IPS-15b (cell line): ENCODE data around the gene LDLRAD4.

ENCODE experiments used
- H3K27me3 ChIP-seq: one replicate; pipeline ENCODE4 v1.6.1; 2013; ENCODE audit warnings: low read length; ENCODE audit not compliant: control insufficient read depth, insufficient read depth
- H3K36me3 ChIP-seq: one replicate; pipeline ENCODE4 v1.6.1; 2013; ENCODE audit warnings: low read length; ENCODE audit not compliant: control insufficient read depth, insufficient read depth
- H3K4me1 ChIP-seq: one replicate; pipeline ENCODE4 v1.6.1; 2013; ENCODE audit warnings: mild to moderate bottlenecking, low read length; ENCODE audit not compliant: control insufficient read depth, insufficient read depth
- H3K4me3 ChIP-seq: one replicate; pipeline ENCODE4 v1.5.1; 2013; ENCODE audit warnings: low read depth, low read length
- H3K9ac ChIP-seq: one replicate; pipeline ENCODE4 v1.6.1; 2013; ENCODE audit warnings: low read depth, mild to moderate bottlenecking, low read length
- H3K9me3 ChIP-seq: one replicate; pipeline ENCODE4 v1.6.1; 2013; ENCODE audit warnings: mild to moderate bottlenecking, low read length; ENCODE audit not compliant: control insufficient read depth, insufficient read depth

Gene LDLRAD4

DNA sequence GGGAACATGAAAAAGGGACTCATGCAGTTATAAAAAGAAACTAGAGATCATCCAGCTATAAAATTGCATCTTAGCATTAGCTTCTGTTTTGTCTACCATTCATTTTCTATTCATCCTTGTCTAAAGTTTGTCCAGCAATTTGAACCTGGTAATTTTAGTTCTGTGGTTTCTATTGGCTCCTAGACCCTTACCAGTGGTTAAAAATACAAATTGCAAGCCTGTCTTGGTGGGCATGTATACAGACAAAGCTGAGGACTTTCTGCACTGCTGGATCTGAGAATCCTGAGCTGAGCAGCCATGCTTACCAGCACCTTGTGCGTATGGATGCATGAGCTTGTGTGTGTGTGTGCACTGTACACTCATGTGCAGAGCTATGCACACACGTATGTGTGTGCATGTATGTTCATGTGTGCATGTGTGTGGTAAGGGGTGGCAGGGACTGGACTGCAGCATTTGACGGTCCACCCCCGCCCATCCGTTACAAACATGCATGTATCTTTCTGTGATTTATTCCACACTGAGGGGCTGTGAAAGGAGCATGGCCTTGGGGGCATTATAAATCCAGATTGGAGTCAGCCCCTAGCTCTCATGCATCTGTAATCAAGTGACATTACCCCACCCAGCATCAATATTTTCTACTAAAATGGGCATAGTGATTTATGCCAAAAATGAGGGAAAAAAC is 363.1 kb downstream of the LDLRAD4 start:
- Histone ChIP-seq H3K36me3 (no peaks in the 10 kb centered on the region), H3K27me3 (no peaks in the 10 kb centered on the region), H3K9me3 (no peaks in the 10 kb centered on the region), H3K4me1 (no peaks in the 10 kb centered on the region), H3K4me3 (no peak overlapping the region), H3K9ac (no peak overlapping the region)

DNA sequence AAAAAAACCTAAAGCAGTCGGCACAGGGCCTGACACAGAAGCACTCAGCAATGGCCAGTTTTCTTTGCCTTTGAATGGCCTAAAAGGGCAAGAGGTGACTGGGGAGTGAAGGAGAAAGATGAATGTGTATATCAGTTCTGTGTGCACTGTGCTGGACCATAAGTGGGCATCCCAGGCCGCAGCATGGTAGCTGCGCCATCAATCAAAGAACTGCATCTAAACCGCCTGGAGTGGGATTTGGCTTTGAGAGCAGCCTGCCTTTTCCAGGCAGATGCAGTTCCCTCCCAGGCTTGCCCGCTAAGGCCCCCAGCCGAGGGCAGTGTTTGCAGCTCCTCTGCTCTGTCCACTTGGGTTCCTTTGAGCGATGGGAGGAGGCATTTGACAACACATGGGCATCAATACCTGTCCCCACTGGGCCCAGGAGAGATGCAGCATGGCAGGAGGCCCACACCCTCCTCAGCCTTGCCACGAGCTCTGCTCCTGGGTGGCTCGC is 363.7 kb downstream of the LDLRAD4 start:
- Histone ChIP-seq H3K9ac (no peak overlapping the region), H3K36me3 (no peaks in the 10 kb centered on the region), H3K9me3 (no peaks in the 10 kb centered on the region), H3K27me3 (no peaks in the 10 kb centered on the region), H3K4me1 (no peaks in the 10 kb centered on the region), H3K4me3 (no peak overlapping the region)

DNA sequence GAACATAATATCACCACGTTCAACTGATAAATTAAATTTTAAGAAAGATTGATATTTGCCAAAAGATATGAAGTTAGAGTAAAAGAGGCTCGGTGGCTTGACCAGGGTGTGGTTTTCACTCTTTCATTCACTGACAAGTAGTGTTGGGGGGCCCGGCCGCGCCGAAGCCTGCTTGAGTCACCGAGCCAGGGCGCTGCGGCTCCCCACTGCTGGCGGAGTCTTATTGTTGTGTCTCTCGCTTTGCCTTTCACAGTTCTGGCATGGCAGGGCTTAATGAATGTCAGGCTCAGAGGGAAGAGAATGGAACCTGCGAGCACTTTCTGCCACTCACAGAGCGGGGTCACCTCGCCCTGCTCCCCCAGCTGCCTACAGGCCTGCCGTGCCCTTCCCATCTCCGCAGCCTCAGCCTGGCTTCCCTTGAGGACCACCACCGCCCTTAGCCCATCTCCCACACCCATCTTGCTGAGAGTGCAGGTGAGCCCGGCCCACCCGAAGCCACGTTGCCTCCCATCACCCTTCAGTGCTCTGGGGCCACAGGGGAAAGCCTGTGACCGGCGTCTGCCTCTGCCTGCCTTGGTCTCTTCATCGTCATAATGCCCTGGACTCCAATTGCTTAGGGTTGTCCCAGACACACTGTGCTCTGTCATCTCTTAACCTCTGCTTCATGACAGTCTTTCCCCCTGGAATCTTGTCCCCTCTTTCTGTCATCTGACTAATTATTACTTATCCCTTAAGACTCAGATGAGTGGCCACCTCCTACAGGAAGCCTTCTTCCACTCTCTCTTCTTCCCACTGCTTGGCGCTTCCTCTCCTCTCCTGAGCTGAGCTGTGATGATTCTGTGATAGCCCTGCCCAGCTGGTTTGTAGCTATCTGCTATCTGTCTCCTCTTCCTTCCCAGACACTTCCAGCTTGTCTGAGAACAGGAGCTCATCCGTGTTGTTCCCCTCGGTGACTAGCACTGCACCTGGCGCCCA is 365.3 kb downstream of the LDLRAD4 start:
- no peaks in the 10 kb centered on the region for H3K9me3 ChIP-seq
- no peaks in the 10 kb centered on the region for H3K36me3 ChIP-seq
- no peaks in the 10 kb centered on the region for H3K27me3 ChIP-seq
- H3K4me1 ChIP-seq, result no peaks in the 10 kb centered on the region
- no peak overlapping the region for H3K4me3 ChIP-seq
- H3K9ac ChIP-seq, result no peak overlapping the region

DNA sequence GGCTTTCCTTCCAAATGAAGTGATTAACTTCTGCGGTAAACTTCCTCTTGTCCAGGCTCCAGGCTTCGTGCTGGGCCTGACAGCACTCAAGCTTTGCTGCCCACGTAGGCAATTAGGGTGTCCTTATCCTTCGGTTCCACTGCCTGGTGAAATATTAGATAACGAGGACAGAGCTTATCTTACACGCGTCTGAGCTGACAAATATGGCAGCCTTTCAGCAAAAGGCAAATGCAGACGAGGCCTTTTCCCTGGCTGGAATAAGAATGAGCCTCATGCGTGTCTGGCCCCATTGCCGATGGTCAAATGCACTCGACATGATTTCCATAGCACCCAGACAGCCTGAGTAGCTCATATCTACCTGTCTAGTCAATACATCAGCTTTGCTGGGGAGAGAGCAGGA is 366.3 kb downstream of the LDLRAD4 start:
- Histone ChIP-seq H3K36me3 (no peaks in the 10 kb centered on the region), H3K9me3 (no peaks in the 10 kb centered on the region), H3K4me3 (no peak overlapping the region), H3K9ac (no peak overlapping the region), H3K4me1 (no peaks in the 10 kb centered on the region), H3K27me3 (no peaks in the 10 kb centered on the region)

DNA sequence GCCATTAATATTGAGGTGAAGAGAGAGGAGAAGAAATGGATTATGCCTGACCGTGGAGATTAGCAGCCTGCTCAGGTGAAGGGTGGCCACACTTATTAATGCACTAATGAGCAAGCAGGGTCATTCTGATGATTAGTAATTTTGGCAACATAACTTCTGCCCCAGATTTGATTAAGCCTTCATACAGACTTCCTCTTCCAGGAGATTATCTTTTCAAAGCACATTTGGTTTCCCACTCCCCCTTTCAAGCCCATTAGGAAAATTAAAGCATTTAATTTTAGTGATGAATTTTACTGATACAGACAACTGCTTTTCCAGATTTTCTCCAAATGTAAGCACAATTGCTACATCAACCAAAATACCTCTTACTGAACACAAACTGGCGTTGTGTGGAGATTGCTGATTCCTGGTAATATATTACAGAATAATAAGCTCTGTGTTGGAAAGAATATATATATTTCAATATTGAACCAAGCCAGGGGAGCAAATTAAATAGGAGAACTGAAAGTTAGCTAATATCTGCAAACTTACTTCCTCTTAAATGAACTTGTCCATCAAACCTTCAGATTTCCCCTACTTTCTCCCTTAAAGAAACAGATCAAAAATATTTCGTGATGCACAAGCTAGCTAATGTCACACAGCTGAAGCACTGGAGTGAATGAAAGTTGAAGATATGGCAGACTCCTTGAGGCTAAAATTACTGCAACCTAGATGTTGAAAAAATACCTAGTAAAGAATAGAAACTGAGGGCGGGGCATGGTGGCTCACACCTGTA is 367.0 kb downstream of the LDLRAD4 start:
- H3K36me3 ChIP-seq, result no peaks in the 10 kb centered on the region
- no peaks in the 10 kb centered on the region for H3K9me3 ChIP-seq
- no peaks in the 10 kb centered on the region for H3K4me1 ChIP-seq
- no peaks in the 10 kb centered on the region for H3K27me3 ChIP-seq
- no peak overlapping the region for H3K9ac ChIP-seq
- no peak overlapping the region for H3K4me3 ChIP-seq

DNA sequence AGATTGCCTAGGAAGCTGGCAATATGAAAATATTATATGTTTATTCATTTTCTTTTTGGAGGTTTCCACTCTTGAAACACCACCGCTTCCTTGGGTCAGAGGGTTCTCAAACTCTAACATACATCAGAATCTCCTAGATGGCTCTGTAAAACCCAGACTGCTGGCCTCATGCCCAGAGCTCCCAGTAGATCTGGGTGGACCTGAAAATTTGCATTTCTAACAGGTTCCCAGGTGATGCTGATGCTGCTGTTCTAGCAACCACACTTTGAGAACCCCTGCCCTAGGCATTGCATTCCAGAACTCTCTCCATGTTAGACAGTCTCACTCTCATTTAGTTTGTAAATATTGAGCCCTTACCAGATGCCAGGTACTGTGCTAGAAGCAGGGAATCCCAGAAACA is 368.4 kb downstream of the LDLRAD4 start:
- H3K4me1 ChIP-seq, result no peaks in the 10 kb centered on the region
- H3K9me3 ChIP-seq, result no peaks in the 10 kb centered on the region
- H3K9ac ChIP-seq, result no peak overlapping the region
- no peaks in the 10 kb centered on the region for H3K36me3 ChIP-seq
- no peak overlapping the region for H3K4me3 ChIP-seq
- no peaks in the 10 kb centered on the region for H3K27me3 ChIP-seq

DNA sequence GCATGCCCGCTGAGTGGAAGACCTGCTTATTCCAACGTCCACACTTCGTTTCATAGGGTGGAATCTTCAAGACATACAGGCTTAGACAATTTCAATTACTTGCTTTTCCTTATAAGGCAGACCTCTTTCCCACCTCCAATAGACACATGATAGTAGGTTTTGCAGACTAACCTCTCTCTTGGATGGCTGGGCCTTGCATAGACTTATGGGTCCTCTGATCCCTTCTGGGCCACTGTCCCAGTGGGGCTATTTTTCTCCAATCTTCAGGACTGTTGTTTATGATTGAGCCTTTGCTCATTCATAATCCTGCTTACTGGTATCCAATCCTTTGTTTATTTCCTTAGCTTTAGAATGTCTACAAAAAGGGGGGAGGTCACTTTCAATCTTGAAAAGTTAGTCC is 368.9 kb downstream of the LDLRAD4 start:
- Histone ChIP-seq H3K9ac (no peak overlapping the region), H3K36me3 (no peaks in the 10 kb centered on the region), H3K27me3 (no peaks in the 10 kb centered on the region), H3K9me3 (no peaks in the 10 kb centered on the region), H3K4me3 (no peak overlapping the region), H3K4me1 (no peaks in the 10 kb centered on the region)

DNA sequence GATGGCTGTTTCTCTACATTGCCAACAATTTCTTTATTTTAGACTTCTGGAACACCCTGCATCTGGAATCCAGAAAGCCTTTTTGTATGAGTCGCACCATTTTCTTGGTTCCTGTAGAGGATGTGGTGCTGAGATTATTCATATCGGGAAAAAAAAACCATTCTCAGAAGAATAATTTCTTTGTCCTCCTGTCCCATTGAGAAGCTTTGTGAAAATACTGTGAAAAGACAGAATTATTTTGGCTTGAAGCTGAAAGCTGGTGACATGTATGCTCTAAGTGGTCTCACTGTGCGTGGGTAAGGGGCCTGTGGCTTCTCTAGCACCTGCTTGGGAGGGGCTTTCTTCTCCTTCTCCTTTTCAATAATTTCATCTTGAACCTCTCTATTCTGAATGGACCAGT is 369.4 kb downstream of the LDLRAD4 start:
- no peaks in the 10 kb centered on the region for H3K36me3 ChIP-seq
- H3K4me1 ChIP-seq, result no peaks in the 10 kb centered on the region
- no peaks in the 10 kb centered on the region for H3K27me3 ChIP-seq
- H3K9me3 ChIP-seq, result no peaks in the 10 kb centered on the region
- no peak overlapping the region for H3K4me3 ChIP-seq
- no peak overlapping the region for H3K9ac ChIP-seq

DNA sequence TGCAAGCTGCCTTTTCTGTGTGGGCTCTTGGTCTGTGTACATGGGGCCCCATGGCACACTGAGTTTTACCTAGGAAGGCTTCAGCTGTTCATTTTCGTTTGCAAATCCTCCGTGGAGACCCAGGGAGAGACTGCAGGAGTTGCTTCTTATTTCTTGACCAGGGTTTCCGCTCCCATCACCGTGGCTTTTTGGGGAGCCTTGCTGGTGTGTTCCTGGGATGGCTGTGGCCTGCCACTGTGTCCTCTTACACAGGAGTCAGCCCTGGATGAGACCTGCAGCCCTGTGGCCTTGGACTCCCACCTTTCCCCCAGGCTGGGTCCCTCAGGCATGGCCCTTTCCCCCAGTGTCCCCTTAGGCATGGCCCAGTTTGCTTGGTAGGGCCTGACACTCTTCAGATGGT is 370.8 kb downstream of the LDLRAD4 start:
- Histone ChIP-seq H3K27me3 (no peaks in the 10 kb centered on the region), H3K4me3 (no peak overlapping the region), H3K36me3 (no peaks in the 10 kb centered on the region), H3K9me3 (no peaks in the 10 kb centered on the region), H3K9ac (no peak overlapping the region), H3K4me1 (no peaks in the 10 kb centered on the region)

DNA sequence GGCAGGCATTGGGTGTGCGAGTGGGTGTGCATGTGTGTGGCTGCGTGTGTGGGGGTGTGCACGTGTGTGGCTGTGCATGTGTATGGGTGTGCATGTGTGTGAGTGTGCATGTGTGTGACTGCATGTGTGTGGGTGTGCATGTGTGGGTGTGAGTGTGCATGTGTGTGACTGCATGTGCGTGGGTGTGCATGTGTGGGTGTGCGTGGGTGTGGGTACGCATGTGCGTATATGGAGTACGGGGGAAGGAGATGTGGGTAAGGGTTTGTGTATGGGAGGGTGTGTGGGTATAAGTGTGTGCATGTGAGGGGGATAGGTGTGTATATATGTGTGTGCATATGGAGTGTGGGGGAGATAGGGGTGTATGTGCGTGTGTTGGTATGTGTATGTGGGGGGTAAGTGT is 371.4 kb downstream of the LDLRAD4 start:
- Histone ChIP-seq H3K27me3 (no peaks in the 10 kb centered on the region), H3K9ac (no peak overlapping the region), H3K9me3 (no peaks in the 10 kb centered on the region), H3K36me3 (no peaks in the 10 kb centered on the region), H3K4me3 (no peak overlapping the region), H3K4me1 (no peaks in the 10 kb centered on the region)

DNA sequence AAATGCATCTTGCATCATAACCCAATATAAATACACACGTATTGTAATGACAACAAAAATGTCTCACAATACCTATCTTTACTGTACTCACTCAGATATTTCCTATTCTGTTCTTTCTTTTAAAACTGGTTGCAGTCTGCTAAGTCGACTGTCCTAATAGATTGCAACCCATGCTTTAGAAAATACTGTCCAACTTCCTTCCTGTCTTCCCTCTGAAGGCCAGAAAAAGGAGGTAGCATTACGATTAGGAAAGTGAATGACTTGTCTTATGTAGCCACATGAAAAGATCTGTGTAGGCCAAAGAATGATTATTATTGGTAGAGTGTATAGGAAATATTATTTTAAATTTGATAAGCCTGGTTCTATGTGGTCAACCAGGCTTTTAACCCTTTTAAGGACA is 373.7 kb downstream of the LDLRAD4 start:
- H3K36me3 ChIP-seq, result no peaks in the 10 kb centered on the region
- no peaks in the 10 kb centered on the region for H3K4me1 ChIP-seq
- H3K4me3 ChIP-seq, result no peak overlapping the region
- H3K9ac ChIP-seq, result no peak overlapping the region
- no peaks in the 10 kb centered on the region for H3K27me3 ChIP-seq
- peaks cover 6% of the 10 kb centered on the region for H3K9me3 ChIP-seq
